ENCODE data around the gene MAP4K3. TPM values are rescaled to one million over a fixed set of nuclear protein-coding genes. Genes with fewer than 3 reads are reported as not detected.

MAP4K3 gene
- 50.1 TPM for total RNA-seq
- long read RNA-seq, partial matches to known transcripts, result 5 of 17 reads
- long read RNA-seq, other reads (novel, unspliced or antisense), result 11 of 17 reads

GRCh38 chr2:39436592-39437521 lies at the start of gene MAP4K3:
Gene MAP4K3 (minus strand): TSS chr2:39437285. CDS start chr2:39436987, 298 bp downstream.
- DNase-seq (ENCODE audit: low spot score), result peak; percentile 96

DNA sequence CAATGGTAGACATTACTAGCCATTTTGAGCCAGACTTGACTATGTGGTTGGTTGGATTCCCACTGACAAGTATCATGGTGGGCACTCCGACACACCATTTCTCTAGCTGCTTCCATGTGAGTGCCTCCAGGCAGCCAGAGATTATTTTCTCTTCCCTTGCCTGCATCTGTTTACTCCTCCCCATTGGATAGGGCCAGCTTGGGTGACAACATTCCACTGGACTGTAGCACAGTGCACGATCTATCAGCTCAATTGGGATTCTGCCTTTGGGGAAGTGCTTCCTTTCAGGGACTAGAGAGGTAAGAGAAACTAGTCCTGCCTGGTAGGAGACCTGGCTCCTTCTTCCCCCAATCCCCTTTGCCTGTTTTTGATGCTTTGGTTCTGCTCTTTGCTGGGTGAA lies 49.0 kb upstream of the MAP4K3 start:
- no peak for DNase-seq (ENCODE audit: low spot score)

GRCh38 chr2:39484620-39485495 lies 47.8 kb upstream of the MAP4K3 start:
- DNase-seq (ENCODE audit: low spot score), result no peak

DNA sequence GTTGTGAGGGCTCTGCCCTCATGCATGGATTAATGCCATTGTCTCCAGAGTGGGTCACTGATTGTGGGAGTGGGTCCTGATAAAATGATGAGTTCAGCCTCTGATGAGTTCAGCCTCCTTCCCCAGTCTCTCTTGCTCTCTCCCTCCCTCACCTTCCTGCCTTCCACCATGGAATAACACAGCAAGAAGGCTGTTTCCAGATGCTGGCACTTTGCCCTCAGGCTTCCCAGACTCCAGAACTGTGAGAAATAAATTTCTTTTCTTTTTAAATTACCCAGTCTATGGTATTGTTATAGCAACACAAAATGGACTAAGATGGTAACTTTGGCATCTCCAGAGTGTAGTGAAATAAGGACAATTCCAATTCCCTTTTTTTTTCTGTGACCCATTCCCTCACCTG lies 47.1 kb upstream of the MAP4K3 start:
- no peak for DNase-seq (ENCODE audit: low spot score)

DNA sequence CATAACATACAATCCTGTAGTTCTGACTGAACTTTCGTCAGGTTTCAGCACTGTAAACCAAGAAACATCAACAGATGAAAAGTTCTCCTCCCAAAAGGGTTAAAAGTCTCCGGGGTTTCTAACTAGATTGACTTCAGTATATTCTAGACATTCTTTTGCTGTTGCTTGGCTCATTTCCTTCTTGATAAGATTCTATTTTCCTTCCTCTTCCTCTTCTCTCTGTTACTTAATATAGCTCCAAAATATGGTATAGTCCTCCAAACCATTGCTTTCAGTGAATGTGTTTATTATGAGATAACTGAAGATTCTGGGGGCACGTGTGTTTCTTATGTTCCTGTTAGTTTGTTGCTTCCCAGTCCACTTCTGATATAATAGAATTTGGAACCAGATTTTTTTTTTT lies 46.4 kb upstream of the MAP4K3 start:
- no peak for DNase-seq (ENCODE audit: low spot score)

DNA sequence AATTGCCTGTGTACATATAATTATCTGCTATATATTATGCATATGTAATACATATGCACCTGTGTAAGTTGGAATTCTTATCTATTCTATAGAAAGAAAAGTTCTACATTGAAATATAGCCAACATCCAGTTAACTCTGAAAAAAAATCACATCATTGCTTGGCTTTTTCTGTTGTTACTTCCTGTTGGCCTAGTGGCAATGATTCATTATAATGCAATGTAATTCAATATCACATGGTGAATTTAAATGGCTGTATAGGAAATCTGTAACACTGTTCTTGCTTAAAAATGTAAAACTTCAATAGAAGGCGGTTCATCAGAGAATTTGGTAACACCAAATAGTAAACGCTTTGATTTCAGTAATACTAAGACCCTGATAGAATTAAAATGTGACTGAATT lies 44.5 kb upstream of the MAP4K3 start:
- DNase-seq (ENCODE audit: low spot score), result no peak

DNA sequence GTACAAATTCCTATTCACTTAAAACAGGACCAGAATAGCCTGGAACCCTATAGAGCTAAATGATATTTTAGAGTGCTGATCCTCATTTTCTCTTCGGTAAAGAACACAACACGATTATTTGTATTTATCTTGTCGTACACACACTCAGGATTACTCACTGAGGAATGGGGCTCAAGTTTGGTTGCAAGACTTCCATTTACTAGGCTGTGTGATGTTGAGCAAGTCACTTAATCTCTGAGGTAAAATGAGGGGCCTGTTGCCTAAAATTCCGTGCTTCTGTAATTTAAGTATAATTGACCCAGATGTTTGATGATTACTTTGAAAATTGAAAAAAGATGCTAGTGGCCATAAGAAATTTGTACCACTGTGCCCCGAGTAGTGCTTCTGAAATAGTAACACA lies 42.6 kb upstream of the MAP4K3 start:
- DNase-seq (ENCODE audit: low spot score), result no peak

- no peak for DNase-seq (ENCODE audit: low spot score)
Measured at GRCh38 chr2:39479053-39479670, 42.1 kb upstream of the MAP4K3 start.

DNA sequence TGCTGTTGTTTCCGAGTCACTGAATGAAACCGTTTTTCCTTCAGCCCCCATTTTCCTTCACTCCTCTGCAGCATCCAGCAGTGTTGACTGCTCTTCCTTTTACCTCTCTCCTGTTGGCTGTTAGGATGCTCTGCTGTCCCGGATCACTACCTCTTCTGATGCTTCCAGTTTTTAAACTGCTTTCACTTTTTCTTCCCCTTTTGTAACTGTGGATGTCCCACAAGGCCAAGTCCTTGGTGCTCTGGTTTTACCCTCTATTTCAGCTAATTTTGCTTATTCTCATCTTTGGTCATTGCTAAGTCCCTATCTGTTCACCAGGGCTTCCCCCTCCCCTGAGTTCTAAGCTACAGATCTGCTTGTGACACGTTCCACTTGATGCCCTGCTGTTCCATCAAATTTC lies 39.4 kb upstream of the MAP4K3 start:
- no peak for DNase-seq (ENCODE audit: low spot score)

DNA sequence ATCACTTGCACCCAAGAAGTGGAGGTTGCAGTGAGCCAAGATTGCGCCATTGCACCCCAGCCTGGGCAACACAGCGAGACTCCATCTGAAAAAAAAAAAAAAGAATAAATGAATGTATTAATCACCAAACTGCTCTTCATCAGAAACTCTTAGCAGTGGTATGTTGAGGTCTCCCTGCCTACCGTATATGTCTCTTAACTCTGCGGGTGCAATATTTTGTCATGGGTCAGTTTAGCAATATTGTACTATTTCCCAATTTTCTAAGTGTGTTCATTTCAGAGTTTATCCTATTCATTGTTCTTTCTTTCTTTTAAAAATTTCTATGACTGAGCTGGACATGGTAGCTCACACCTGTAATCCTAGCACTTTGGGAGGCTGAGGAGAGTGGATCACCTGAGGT lies 37.9 kb upstream of the MAP4K3 start:
- no peak for DNase-seq (ENCODE audit: low spot score)

DNA sequence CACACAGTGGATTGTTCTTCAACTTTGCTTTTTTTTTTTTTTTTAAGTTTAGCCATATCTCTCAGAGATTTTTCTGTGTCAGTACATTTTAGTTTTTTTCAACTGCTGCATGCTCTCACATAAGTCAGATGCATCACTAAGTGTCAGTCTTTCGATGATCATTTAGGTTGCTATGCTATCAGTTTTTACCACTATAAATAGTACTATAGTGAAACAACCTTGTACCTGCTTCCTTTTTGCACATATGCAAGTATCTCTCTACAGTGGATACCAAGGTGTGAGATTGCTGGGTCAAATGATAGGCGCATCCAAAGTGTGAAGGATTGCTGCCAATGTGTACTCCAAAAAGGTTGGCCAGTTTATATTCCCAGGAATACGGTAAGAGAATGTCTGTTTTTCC lies 33.5 kb upstream of the MAP4K3 start:
- DNase-seq (ENCODE audit: low spot score), result no peak

- no peak for DNase-seq (ENCODE audit: low spot score)
Measured at GRCh38 chr2:39469807-39470206, 32.7 kb upstream of the MAP4K3 start.

DNA sequence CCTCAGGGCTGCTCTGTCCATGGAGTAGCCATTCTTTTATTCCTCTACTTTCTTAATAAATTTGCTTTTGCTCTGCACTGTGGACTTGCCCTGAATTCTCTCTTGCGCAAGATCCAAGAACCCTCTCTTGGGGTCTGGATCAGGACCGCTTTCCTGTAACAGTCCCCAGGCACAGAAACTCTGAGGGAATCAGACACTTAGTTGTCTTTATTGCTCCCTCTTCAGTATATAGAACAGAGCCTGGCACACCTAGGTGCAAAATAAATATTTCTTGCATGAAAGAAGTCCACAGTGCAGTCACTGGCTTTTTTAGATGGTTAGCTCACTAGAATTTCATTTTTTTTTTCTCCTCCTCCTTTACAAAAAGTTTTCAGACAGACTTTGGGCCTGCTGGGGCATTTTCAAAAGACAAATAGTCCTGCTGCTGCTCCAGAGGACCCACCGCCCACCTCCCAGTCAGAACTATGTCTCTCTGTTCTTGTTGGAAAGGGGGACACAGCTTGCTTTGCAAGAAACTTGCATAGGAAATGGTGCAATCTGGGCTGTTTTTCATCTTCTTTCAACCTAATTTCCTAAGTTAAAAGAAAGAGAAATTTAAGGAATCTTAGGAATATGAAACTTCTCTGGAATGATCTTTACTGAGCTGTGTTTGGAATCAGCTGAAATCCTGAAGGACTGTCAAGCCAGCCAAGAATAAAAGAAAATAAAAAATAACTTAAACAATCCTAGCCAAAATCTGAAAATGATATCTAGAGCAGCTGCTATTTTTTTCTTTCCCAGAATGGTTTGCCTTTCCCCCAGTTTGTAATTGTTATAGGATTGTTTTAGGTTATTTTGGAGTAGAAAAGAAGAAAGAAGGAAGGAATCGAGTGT lies 31.7 kb upstream of the MAP4K3 start:
- DNase-seq (ENCODE audit: low spot score), result no peak

- no peak for DNase-seq (ENCODE audit: low spot score)
Measured at GRCh38 chr2:39466311-39466710, 29.2 kb upstream of the MAP4K3 start.

GRCh38 chr2:39464864-39465263 lies 27.8 kb upstream of the MAP4K3 start:
- no peak for DNase-seq (ENCODE audit: low spot score)

GRCh38 chr2:39455826-39456225 lies 18.7 kb upstream of the MAP4K3 start:
- DNase-seq (ENCODE audit: low spot score), result no peak

GRCh38 chr2:39452396-39452795 lies 15.3 kb upstream of the MAP4K3 start:
- DNase-seq (ENCODE audit: low spot score), result no peak

GRCh38 chr2:39451954-39452353 lies 14.9 kb upstream of the MAP4K3 start:
- DNase-seq (ENCODE audit: low spot score), result no peak

GRCh38 chr2:39448169-39448502 lies 11.1 kb upstream of the MAP4K3 start:
- DNase-seq (ENCODE audit: low spot score), result no peak

DNA sequence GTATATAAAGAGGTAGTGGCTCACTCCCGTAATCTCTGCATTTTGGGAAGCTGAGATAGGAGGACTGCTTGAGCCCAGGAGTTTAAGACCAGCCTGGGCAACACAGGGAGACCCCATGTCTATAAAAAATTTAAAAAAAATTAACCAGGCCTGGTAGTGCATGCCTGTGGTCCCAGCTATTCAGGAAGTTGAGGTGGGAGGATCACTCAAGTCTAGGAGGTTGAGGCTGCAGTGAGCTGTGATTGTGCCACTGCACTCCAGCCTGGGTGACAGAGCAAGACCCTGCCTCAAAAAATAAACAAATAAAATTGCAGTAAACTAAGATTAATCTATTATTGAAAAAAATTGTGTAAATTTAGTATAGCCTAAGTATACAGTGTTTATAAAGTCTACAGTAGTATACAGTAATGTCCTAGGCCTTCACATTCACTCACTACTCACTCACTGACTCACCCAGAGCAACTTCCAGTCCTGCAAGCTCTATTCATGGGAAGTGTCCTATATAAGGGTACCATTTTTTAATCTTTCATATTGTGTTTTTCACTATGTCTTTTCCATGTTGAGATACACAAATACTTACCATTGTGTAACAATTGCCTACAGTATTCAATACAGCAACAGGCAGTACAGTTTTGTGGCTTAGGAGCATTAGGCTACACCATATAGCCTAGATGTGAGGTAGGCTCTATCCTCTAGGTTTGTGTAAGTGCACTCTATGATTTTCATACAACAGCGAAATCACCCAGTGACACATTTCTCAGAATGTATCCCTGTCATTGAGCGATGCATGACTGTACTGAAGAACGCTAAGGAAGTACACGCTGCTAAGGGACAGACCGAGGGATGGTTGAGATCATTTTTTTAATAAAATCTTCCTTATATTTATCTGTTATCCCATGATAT lies 10.4 kb upstream of the MAP4K3 start:
- no peak for DNase-seq (ENCODE audit: low spot score)

Measured in mesenteric fat pad (tissue), 1 donor.